Measurements from ENCODE around the gene CHMP4B. TPM values are rescaled to one million over a fixed set of nuclear protein-coding genes. Genes with fewer than 3 reads are reported as not detected.

CHMP4B gene
- polyA plus RNA-seq, 2 of the 4 experiments (the other 2 are of a cell fraction): 81.3 to 104 TPM

GRCh38 chr20:33884633-33885032 is 73.5 kb downstream of the CHMP4B start:
- FAIRE-seq (no peak), DNase-seq (ENCODE audit: low read depth in 1 of 2, low spot score in 1 of 2) (no peak), ATAC-seq (no peak)
- no peak overlapping the region for H3K4me2 ChIP-seq
- ChIA-PET CTCF (interaction anchor here (2.3 kb wide), 1 partner anchor 92 kb away, joined by 4 read pairs; no protein-coding TSS in a partner anchor), POLR2A (no interaction called here)
- no peak overlapping the region for H3K4me3 ChIP-seq
- H3K9me3 ChIP-seq: peaks cover 5% of the 10 kb centered on the region; the same call in 1 of the 3 replicates
- 40% methylated on average over 2 of the region's 2 CpGs for WGBS (ENCODE audit: missing lambda C conversion rate)
- no peak for TF ChIP-seq E2F6 (IDR thresholded peaks at IDR 0.05; ENCODE audit: borderline replicate concordance, low read depth)
- peak; percentile 36 for TF ChIP-seq ZFP36 (IDR thresholded peaks at IDR 0.05; ENCODE audit: borderline replicate concordance, partially characterized antibody)
- H3K27ac ChIP-seq: no peak overlapping the region
- no peaks in the 10 kb centered on the region for H3K4me1 ChIP-seq

DNA sequence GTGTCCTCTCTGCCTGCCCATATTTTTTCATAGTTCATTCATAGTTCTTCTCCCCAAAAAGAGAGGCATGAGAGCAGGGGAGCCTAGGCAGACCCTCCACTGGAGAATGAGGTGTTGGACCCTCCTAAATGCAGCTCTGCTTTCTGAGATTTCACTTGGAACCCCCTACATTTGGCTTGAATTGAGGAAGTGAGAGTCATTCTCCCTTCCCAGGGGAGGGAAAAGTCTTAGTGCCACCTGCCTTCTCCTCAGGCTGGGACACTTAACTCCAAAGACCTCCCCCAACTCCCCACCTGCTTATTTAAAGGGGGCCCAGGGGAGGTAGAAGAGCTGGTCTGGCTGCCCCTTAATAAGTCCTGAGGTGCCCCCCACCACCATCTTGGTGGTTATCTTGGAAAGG is 78.2 kb downstream of the CHMP4B start:
- ChIA-PET POLR2A (no interaction called here), CTCF (no interaction called here)
- TF ChIP-seq, protein P1, sequence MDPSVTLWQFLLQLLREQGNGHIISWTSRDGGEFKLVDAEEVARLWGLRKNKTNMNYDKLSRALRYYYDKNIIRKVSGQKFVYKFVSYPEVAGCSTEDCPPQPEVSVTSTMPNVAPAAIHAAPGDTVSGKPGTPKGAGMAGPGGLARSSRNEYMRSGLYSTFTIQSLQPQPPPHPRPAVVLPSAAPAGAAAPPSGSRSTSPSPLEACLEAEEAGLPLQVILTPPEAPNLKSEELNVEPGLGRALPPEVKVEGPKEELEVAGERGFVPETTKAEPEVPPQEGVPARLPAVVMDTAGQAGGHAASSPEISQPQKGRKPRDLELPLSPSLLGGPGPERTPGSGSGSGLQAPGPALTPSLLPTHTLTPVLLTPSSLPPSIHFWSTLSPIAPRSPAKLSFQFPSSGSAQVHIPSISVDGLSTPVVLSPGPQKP (IDR thresholded peaks at IDR 0.05; ENCODE audit: low read depth, low read length): no peak
- TF ChIP-seq ESRRA (IDR thresholded peaks at IDR 0.05; ENCODE audit: borderline replicate concordance, low read length): no peak
- TF ChIP-seq RNF2 (IDR thresholded peaks at IDR 0.05; ENCODE audit: borderline replicate concordance, low read depth): no peak
- no peak for TF ChIP-seq FOXS1 (CRISPR knock-in tag; IDR thresholded peaks at IDR 0.05)
- TF ChIP-seq FOSL2 (IDR thresholded peaks at IDR 0.05): no peak
- TF ChIP-seq FOSL2 (CRISPR knock-in tag; IDR thresholded peaks at IDR 0.05): no peak
- TF ChIP-seq HEYL (CRISPR knock-in tag; IDR thresholded peaks at IDR 0.05): no peak
- no peak for TF ChIP-seq SREBF2 (IDR thresholded peaks at IDR 0.05)
- no peak for TF ChIP-seq USF2 (IDR thresholded peaks at IDR 0.05)
- no peak for TF ChIP-seq MYC (IDR thresholded peaks at IDR 0.05; ENCODE audit: borderline replicate concordance, low read length)
- no peak for TF ChIP-seq CTCF (IDR thresholded peaks at IDR 0.05)
- TF ChIP-seq RAD21 (conservative IDR thresholded peaks at IDR 0.05 in 1 of 2, IDR thresholded peaks at IDR 0.05 in 1 of 2): no peak
- TF ChIP-seq FOSB (CRISPR knock-in tag; IDR thresholded peaks at IDR 0.05): no peak
- TF ChIP-seq, protein P2, sequence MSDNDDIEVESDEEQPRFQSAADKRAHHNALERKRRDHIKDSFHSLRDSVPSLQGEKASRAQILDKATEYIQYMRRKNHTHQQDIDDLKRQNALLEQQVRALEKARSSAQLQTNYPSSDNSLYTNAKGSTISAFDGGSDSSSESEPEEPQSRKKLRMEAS (IDR thresholded peaks at IDR 0.05): no peak
- TF ChIP-seq, protein P3, sequence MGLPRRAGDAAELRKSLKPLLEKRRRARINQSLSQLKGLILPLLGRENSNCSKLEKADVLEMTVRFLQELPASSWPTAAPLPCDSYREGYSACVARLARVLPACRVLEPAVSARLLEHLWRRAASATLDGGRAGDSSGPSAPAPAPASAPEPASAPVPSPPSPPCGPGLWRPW (IDR thresholded peaks at IDR 0.05): no peak
- no peak for TF ChIP-seq NPAS2 (CRISPR knock-in tag; IDR thresholded peaks at IDR 0.05; ENCODE audit: borderline replicate concordance)
- TF ChIP-seq ZC3H11A (IDR thresholded peaks at IDR 0.05): no peak
- H3K4me2 ChIP-seq: no peak overlapping the region
- no peaks in the 10 kb centered on the region for H3K9me3 ChIP-seq
- no peak overlapping the region for H3K4me3 ChIP-seq
- no peak for FAIRE-seq
- no peak for DNase-seq (ENCODE audit: low read depth in 1 of 2, low spot score in 1 of 2)
- no peak for ATAC-seq
- H3K27ac ChIP-seq: no peak overlapping the region
- no peaks in the 10 kb centered on the region for H3K4me1 ChIP-seq

DNA sequence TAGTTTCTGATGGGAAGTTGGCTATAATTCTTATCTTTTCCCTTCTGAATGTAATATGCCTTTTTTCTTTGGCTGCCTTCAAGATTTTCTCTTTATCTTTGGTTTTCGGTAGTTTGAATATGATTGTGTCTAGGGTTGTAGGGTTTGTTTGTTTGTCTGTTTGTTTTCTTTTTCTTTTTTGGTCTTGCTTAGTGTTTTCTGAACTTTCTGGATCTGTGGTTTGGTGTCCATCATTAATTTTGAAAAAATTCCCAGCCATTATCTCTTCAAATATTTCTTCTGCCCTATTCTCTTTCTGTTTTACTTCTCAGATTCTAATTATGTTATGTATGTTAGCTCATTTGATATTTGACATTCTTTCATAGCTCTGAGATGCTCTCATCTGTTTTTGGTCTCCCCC is 79.4 kb downstream of the CHMP4B start:
- H3K9me3 ChIP-seq: no peaks in the 10 kb centered on the region
- H3K4me3 ChIP-seq: no peak overlapping the region
- no peak for TF ChIP-seq FOSB (CRISPR knock-in tag; IDR thresholded peaks at IDR 0.05)
- TF ChIP-seq, protein P4, sequence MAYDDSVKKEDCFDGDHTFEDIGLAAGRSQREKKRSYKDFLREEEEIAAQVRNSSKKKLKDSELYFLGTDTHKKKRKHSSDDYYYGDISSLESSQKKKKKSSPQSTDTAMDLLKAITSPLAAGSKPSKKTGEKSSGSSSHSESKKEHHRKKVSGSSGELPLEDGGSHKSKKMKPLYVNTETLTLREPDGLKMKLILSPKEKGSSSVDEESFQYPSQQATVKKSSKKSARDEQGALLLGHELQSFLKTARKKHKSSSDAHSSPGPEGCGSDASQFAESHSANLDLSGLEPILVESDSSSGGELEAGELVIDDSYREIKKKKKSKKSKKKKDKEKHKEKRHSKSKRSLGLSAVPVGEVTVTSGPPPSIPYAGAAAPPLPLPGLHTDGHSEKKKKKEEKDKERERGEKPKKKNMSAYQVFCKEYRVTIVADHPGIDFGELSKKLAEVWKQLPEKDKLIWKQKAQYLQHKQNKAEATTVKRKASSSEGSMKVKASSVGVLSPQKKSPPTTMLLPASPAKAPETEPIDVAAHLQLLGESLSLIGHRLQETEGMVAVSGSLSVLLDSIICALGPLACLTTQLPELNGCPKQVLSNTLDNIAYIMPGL (CRISPR knock-in tag; IDR thresholded peaks at IDR 0.05; ENCODE audit: borderline replicate concordance): no peak
- no peak for TF ChIP-seq HDAC2 (IDR thresholded peaks at IDR 0.05)
- TF ChIP-seq MAFK (IDR thresholded peaks at IDR 0.05; ENCODE audit: partially characterized antibody): no peak
- TF ChIP-seq EHMT2 (IDR thresholded peaks at IDR 0.05; ENCODE audit: low read depth): no peak
- TF ChIP-seq, protein P5, sequence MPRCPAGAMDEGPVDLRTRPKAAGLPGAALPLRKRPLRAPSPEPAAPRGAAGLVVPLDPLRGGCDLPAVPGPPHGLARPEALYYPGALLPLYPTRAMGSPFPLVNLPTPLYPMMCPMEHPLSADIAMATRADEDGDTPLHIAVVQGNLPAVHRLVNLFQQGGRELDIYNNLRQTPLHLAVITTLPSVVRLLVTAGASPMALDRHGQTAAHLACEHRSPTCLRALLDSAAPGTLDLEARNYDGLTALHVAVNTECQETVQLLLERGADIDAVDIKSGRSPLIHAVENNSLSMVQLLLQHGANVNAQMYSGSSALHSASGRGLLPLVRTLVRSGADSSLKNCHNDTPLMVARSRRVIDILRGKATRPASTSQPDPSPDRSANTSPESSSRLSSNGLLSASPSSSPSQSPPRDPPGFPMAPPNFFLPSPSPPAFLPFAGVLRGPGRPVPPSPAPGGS (IDR thresholded peaks at IDR 0.05): no peak
- TF ChIP-seq GATA3 (IDR thresholded peaks at IDR 0.05; ENCODE audit: borderline replicate concordance): no peak
- TF ChIP-seq E2F6 (IDR thresholded peaks at IDR 0.05; ENCODE audit: borderline replicate concordance, low read depth): no peak
- H3K4me1 ChIP-seq: no peaks in the 10 kb centered on the region
- DNase-seq (ENCODE audit: low read depth in 1 of 2, low spot score in 1 of 2): no peak
- no peak for ATAC-seq
- CTCF ChIA-PET: no interaction called here
- 56% methylated on average over 1 of the region's 1 CpG for WGBS (ENCODE audit: missing lambda C conversion rate)
- H3K27ac ChIP-seq: no peak overlapping the region
- H3K4me2 ChIP-seq: no peak overlapping the region
- FAIRE-seq: no peak
- POLR2A ChIA-PET: no interaction called here
